ENCODE results near the gene PTK7. TPM values are rescaled to one million over a fixed set of nuclear protein-coding genes. Genes with fewer than 3 reads are reported as not detected.

Gene PTK7
- polyA plus RNA-seq, 1 donor, result 53.2 TPM

DNA sequence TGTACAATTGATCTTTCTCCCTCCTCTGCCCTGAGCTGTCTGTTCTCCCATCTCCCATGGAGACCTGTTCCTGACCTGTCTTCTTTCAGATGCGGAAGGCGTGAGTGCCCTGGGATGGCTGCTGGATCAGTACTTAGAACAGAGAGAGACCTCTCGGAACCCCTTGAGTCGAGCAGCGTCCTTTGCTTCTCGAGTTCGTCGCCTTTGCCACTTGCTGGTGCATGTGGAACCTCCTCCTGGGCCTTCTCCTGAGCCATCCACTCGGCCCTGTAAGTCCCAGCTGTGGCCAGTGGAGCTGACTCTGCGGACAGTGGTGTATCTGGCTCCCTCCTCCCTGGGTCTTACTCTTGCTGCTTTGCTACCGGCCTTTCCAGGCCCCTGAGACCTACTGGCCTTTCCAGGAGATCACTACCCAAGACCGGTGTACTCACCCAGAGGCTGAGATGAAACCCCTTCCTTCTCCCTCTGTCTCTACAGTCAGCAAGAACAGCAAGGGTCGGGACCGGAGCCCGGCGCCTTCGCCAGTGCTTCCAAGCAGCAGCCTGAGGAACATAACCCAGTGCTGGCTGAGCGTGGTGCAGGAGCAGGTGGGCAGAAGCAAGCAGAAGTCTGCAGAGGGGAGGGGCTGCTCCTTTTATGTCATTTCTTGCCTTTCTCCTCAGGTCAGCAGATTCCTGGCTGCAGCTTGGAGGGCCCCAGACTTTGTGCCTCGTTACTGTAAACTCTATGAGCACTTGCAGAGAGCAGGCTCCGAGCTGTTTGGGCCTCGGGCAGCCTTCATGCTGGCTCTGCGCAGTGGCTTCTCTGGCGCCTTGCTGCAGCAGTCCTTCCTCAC lies 128.4 kb downstream of the PTK7 start:
- DNase-seq (ENCODE audit: low read depth), result no peak

DNA sequence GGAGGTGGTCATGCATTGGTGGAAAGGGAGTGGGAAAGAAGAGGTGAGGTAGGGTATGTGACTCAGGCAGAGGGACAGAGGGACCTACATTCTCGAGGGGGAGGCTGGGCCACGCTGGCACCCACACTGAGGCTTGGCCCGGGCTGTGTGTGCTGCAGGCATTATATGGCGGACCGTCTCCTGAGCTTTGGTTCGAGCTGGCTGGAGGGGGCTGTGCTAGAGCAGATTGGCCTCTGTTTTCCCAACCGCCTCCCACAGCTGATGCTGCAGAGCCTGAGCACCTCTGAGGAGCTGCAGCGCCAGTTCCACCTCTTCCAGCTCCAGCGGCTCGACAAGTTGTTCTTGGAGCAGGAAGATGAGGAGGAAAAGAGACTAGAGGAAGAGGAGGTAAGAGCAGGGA lies 129.7 kb downstream of the PTK7 start:
- no peak for DNase-seq (ENCODE audit: low read depth)

DNA sequence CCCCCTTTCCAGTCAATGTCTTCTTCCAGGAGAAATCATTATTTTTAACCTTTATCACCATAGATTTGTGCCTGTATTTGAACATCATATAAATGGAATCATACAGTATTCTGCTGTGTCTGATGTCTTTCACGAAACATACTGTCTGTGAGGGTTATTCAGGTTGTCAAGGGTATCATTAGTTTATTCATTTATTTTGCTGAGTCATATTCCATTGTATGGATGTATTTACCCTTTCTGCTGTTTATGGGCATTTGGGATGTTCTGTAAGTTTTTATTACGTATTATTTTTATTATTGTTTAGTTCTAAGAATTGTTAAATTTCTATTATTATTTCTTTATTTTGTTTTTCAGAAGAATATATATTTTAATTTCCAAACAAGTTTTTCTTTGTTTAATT lies 131.2 kb downstream of the PTK7 start:
- DNase-seq (ENCODE audit: low read depth), result no peak

Other genes starting within 250 kb of the PTK7 start
- gene RPL7L1, start 196.7 kb upstream of the PTK7 start, polyA plus RNA-seq (ENCODE audit: insufficient read length), result 78.8 TPM
- not detected for gene PTCRA, start 160.3 kb upstream of the PTK7 start, polyA plus RNA-seq (ENCODE audit: insufficient read length)
- gene CNPY3, start 146.8 kb upstream of the PTK7 start, polyA plus RNA-seq (ENCODE audit: insufficient read length), result 23.6 TPM
- gene GNMT, start 115.6 kb upstream of the PTK7 start, polyA plus RNA-seq (ENCODE audit: insufficient read length), result 0.65 TPM
- 15.0 TPM for gene PEX6, start 97.1 kb upstream of the PTK7 start, polyA plus RNA-seq (ENCODE audit: insufficient read length)
- gene PPP2R5D, start 91.7 kb upstream of the PTK7 start, polyA plus RNA-seq (ENCODE audit: insufficient read length), result 39.0 TPM
- gene MEA1, start 62.4 kb upstream of the PTK7 start, polyA plus RNA-seq (ENCODE audit: insufficient read length), result 39.6 TPM
- 227 TPM for gene KLHDC3, start 62.1 kb upstream of the PTK7 start, polyA plus RNA-seq (ENCODE audit: insufficient read length)
- 40.4 TPM for gene RRP36, start 54.7 kb upstream of the PTK7 start, polyA plus RNA-seq (ENCODE audit: insufficient read length)
- gene CUL7, start 22.5 kb upstream of the PTK7 start, polyA plus RNA-seq (ENCODE audit: insufficient read length), result 44.5 TPM
- 43.9 TPM for gene MRPL2, start 16.9 kb upstream of the PTK7 start, polyA plus RNA-seq (ENCODE audit: insufficient read length)
- gene KLC4, start 16.7 kb upstream of the PTK7 start, polyA plus RNA-seq (ENCODE audit: insufficient read length), result 27.6 TPM
- 57.1 TPM for gene SRF, start 95.0 kb downstream of the PTK7 start, polyA plus RNA-seq (ENCODE audit: insufficient read length)
- 17.8 TPM for gene CUL9, start 105.9 kb downstream of the PTK7 start, polyA plus RNA-seq (ENCODE audit: insufficient read length)
- gene DNPH1, start 153.2 kb downstream of the PTK7 start, polyA plus RNA-seq (ENCODE audit: insufficient read length), result 15.2 TPM
- 0.04 TPM for gene TTBK1, start 167.2 kb downstream of the PTK7 start, polyA plus RNA-seq (ENCODE audit: insufficient read length)
- not detected for gene SLC22A7, start 221.9 kb downstream of the PTK7 start, polyA plus RNA-seq (ENCODE audit: insufficient read length)
- 1.7 TPM for gene CRIP3, start 232.5 kb downstream of the PTK7 start, polyA plus RNA-seq (ENCODE audit: insufficient read length)

Data from forelimb muscle (tissue), 1 donor.